Pancreas (tissue), 10 donors: ENCODE data around the gene VPS41. TPM values are rescaled to one million over a fixed set of nuclear protein-coding genes. Genes with fewer than 3 reads are reported as not detected.

Experiments used
- ATAC-seq, 4 donors: fragments of 200-7000 bp; cut with Tn5 transposase; one replicate each; pipeline versions ENCODE4 v1.8.0 to v1.9.1; 2020; ENCODE audit warnings: mild to moderate bottlenecking in 4 of 4, moderate library complexity in 4 of 4
- DNase-seq, 6 donors: peaks; one replicate each; pipeline ENCODE4 v3.0.0-alpha.2; 2020
- FAIRE-seq: peaks from 2 replicates; lab custom pipeline; 2012; peaks lifted over from hg19 to GRCh38; lab: Jason Lieb, UNC
- H3K27ac ChIP-seq, 4 donors: fragments of 200-600 bp; sonication (generic); 1 replicate in 3 of 4; 2 replicates in 1 of 4; pipeline versions ENCODE4 v1.5.0 to v1.8.0; 2020
- H3K27me3 ChIP-seq, 4 donors: fragments of 200-600 bp; one replicate each; pipeline ENCODE4 v1.8.0; 2021
- H3K36me3 ChIP-seq, 3 donors: fragments of 200-600 bp; sonication (generic) in 1 of 3; one replicate each; pipeline versions ENCODE4 v1.5.0 to v1.8.0; 2020 to 2021
- H3K4me1 ChIP-seq, 3 donors: fragments of 200-600 bp; one replicate each; pipeline ENCODE4 v1.8.0; 2021
- H3K4me3 ChIP-seq, 4 donors: fragments of 200-600 bp; sonication (generic) in 2 of 4; one replicate each; pipeline versions ENCODE4 v1.5.0 to v1.8.0; 2020 to 2021
- H3K9me3 ChIP-seq, 4 donors: fragments of 200-600 bp; one replicate each; pipeline ENCODE4 v1.8.0; 2021
- whole genome bisulfite sequencing, 2 donors: extraction: QIAGEN DNeasy Blood & Tissue Kit; methylation state at CpG; one replicate each; pipeline ENCODE4 v1.1.7; 2013; 5-methylcytosine and 5-hydroxymethylcytosine counted together
- intact Hi-C, 3 donors: fragments of 100-400 bp; cut with DNase I; formaldehyde crosslinking; loops; one replicate each; pipeline versions ENCODE4 v1.11.1 to v1.14.2; 2022
- polyA plus RNA-seq, 2 donors: library from polyadenylated mRNA; stranded (reverse); fragments of 200-250 nt; gene quantifications; one replicate each; pipeline ENCODE4 v1.2.3, GENCODE V29; 2013
- total RNA-seq, 6 donors: library from RNA; stranded (reverse); fragmentation: NEBNext Ultra II Directional in 4 of 6; extraction: Animal tissue kit (Norgen Biotek cat#: 25700) in 4 of 6; gene quantifications; one replicate each; pipeline versions ENCODE4 v1.2.1 to v1.2.4, GENCODE V29; 2021 to 2023
- TF ChIP-seq, protein P1 (sequence below), 4 donors: fragments of 200-600 bp; sonication (generic) in 3 of 4; IDR thresholded peaks; one replicate each; pipeline versions ENCODE4 v1.5.0 to v1.8.0; 2021; ENCODE audit warnings: antibody characterized with exemption in 4 of 4
- donor health status: healthy with polysubstance abuse.
- donor health status: DM: no; HTN: no; CAD: no; lungs with moderate emphysema.
- donor health status: DM: no; HTN: no; CAD: no.
- donor health status: control.
- donor health status: control.
- donor health status: Bipolar disorder and iron deficiency.
- donor health status: DM: yes; HTN: yes; CAD: no.
- donor health status: DM: no; HTN: no; CAD: no.
- donor health status: DM: no; HTN: no; CAD: no.
- donor health status: DM: yes; HTN: yes; CAD: no.

VPS41 gene
- total and polyA plus RNA-seq, 8 donors: 10.0 to 79.2 (median 37.8) TPM

DNA sequence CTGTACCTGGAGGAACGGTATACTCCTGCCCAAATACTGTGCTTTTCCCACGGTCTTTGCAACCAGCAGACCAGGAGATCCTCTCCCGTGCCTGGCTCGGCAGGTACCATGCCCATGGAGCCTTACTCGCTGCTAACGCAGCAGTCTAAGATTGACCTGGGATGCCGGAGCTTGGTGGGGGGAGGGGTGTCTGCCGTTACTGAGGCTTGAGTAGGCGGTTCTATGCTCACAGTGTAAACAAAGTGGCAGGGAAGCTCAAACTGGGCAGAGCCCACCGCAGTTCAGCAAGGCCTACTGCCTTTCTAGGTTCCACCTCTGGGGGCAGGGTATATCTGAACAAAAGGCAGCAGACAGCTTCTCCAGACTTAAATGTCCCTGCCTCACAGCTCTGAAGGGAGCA is 22.7 kb downstream of the VPS41 start:
- DNase-seq (no peak), ATAC-seq (no peak), FAIRE-seq (no peak)
- WGBS, 2 donors: 96 to 97% methylated on average over 10 of the region's 10 CpGs
- intact Hi-C loops: no loop called here
- Histone ChIP-seq H3K4me3 (no peak overlapping the region), H3K4me1 (peaks cover 0 to 4% (median 0%) of the 10 kb centered on the region in 3 donors), H3K36me3 (no peaks in the 10 kb centered on the region), H3K27me3 (no peaks in the 10 kb centered on the region), H3K9me3 (no peaks in the 10 kb centered on the region), H3K27ac (no peak overlapping the region)
- TF ChIP-seq, protein P1, sequence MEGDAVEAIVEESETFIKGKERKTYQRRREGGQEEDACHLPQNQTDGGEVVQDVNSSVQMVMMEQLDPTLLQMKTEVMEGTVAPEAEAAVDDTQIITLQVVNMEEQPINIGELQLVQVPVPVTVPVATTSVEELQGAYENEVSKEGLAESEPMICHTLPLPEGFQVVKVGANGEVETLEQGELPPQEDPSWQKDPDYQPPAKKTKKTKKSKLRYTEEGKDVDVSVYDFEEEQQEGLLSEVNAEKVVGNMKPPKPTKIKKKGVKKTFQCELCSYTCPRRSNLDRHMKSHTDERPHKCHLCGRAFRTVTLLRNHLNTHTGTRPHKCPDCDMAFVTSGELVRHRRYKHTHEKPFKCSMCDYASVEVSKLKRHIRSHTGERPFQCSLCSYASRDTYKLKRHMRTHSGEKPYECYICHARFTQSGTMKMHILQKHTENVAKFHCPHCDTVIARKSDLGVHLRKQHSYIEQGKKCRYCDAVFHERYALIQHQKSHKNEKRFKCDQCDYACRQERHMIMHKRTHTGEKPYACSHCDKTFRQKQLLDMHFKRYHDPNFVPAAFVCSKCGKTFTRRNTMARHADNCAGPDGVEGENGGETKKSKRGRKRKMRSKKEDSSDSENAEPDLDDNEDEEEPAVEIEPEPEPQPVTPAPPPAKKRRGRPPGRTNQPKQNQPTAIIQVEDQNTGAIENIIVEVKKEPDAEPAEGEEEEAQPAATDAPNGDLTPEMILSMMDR (IDR thresholded peaks at IDR 0.05): no peak

DNA sequence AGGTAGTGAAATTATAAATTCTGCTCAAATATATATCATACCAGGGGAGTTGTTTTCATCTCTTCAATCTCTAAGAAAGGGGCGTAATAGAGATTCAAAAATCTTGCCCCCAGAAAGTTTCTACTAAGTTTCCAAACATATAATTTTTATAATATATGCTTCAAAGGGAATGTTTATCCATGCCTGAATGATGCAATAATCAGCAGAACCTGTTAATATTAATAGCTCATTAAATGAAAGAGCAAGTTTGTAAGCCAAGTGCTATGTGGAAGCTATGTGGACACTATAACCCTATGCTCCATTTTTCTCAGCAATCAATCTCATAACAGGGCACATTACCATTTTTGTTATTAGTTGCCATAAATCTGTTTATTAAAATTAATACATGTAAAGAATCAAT is 25.3 kb downstream of the VPS41 start:
- Histone ChIP-seq H3K27me3 (no peaks in the 10 kb centered on the region), H3K36me3 (no peaks in the 10 kb centered on the region), H3K4me3 (no peak overlapping the region), H3K9me3 (no peaks in the 10 kb centered on the region), H3K4me1 (peaks cover 0 to 4% (median 0%) of the 10 kb centered on the region in 3 donors), H3K27ac (no peak overlapping the region)
- ATAC-seq (no peak), FAIRE-seq (no peak), DNase-seq (no peak)
- TF ChIP-seq, protein P1 (IDR thresholded peaks at IDR 0.05): no peak
- WGBS, 2 donors: 98 to 99% methylated on average over 1 of the region's 1 CpG
- intact Hi-C loops: no loop called here

DNA sequence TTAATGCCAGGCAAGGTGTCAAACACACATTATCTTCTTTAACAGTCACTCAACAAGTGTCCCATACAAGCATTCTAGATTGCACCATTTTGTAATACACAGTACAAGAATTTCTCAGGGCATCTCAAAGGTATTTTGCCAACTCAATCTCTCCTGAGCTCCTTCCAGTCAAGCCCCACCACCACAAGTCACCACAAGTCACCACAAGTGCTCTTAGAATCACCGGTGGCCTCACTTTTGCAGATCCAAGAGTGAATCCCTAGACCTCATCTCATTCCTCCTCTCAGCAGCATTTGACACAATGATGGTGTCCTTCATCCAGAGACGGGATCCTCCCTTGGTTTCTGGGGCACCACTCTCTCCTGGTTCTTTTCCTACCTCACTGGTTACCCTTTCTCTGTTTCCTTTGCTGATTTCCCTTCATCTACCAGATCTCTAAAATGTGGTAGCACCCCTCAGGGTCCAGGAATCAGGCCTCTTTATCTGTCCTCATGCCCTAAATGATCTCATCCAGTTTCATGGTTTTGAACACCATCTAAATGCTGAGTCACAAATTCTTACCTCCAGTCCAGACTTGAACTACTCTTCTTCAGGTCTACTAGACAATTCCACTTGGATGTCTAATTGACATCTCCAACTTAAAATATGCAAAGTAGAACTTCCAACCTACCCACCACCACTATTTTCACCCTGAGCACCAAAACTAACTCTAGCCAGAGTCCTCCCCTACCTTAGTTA is 26.9 kb downstream of the VPS41 start:
- WGBS, 2 donors: 79 to 97% methylated on average over 2 of the region's 2 CpGs
- Histone ChIP-seq H3K27ac (no peak overlapping the region), H3K36me3 (no peaks in the 10 kb centered on the region), H3K4me1 (peaks cover 0 to 4% (median 0%) of the 10 kb centered on the region in 3 donors), H3K27me3 (no peaks in the 10 kb centered on the region), H3K9me3 (no peaks in the 10 kb centered on the region), H3K4me3 (no peak overlapping the region)
- TF ChIP-seq, protein P1 (IDR thresholded peaks at IDR 0.05): no peak
- intact Hi-C loops: no loop called here
- ATAC-seq: no peak
- FAIRE-seq: no peak
- DNase-seq: no peak

DNA sequence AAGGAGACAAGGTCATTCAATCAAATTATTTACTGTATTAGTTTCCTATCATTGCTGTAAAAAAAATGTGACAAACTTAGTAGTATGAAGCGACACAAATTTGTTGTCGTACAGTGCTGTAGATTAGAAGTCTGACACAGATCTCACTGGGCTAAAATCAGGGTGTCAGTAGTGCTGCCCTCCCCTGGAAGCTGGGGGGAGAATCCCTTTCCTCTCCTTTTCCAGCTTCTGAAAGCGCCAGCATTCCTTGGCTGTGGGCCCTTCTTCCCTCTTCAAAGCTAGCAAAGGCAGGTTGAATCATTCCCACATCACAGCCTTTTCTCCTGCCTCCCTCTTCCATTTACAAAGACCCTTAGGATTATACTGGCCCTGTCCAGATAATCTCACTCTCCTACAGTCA is 28.0 kb downstream of the VPS41 start:
- no peaks in the 10 kb centered on the region for H3K27me3 ChIP-seq
- TF ChIP-seq, protein P1 (IDR thresholded peaks at IDR 0.05): no peak
- DNase-seq (no peak), ATAC-seq (no peak), FAIRE-seq (no peak)
- H3K4me1 ChIP-seq: peaks cover 0 to 4% (median 0%) of the 10 kb centered on the region in 3 donors
- no peaks in the 10 kb centered on the region for H3K36me3 ChIP-seq
- H3K9me3 ChIP-seq: no peaks in the 10 kb centered on the region
- H3K4me3 ChIP-seq: no peak overlapping the region
- no peak overlapping the region for H3K27ac ChIP-seq
- WGBS, 2 donors: 92 to 98% methylated on average over 3 of the region's 3 CpGs
- intact Hi-C loops: no loop called here

DNA sequence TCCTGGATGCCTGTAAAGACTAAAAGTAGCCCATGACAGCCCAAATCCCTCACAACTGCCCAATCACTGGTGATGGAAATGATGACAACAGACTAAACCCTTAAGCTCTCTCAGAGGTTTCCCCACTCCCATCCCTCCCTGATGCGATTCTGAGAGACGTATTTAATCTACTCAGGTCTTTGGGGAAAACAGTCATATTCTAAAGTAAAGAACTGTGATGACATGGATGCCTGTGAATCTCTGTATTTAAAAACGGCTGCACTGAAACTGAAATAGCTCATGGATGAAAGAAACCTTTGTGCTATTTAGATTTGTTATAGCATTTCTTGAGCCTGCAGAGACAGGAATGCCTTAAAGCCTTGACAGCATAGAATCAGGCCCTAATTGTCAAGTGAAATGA is 28.5 kb downstream of the VPS41 start:
- whole genome bisulfite sequencing, 2 donors: 76 to 80% methylated on average over 3 of the region's 3 CpGs
- Histone ChIP-seq H3K4me1 (peaks cover 0 to 4% (median 0%) of the 10 kb centered on the region in 3 donors), H3K4me3 (no peak overlapping the region), H3K27me3 (no peaks in the 10 kb centered on the region), H3K27ac (no peak overlapping the region), H3K9me3 (no peaks in the 10 kb centered on the region), H3K36me3 (no peaks in the 10 kb centered on the region)
- no peak for DNase-seq
- TF ChIP-seq, protein P1 (IDR thresholded peaks at IDR 0.05): no peak
- intact Hi-C loops: no loop called here
- no peak for ATAC-seq
- no peak for FAIRE-seq
